HEK293 (cell line): ENCODE data around the gene VAPA.

Experiments used
- CTCF ChIA-PET: fragments of 350-600 bp; formaldehyde crosslinking; extraction: SDS; loops from one replicate; lab custom pipeline; 2021; ENCODE audit warnings: antibody characterized with exemption; lab: Yijun Ruan, JAX
- POLR2A ChIA-PET: fragments of 300-600 bp; formaldehyde crosslinking; extraction: SDS; loops from one replicate; lab custom pipeline; 2020; ENCODE audit warnings: antibody characterized with exemption, inconsistent platforms; lab: Yijun Ruan, JAX
- H3K27ac ChIP-seq: fragments of 200-500 bp; sonication (Bioruptor generic); 2 replicates; pipeline ENCODE4 v1.5.1; 2014; ENCODE audit warnings: low read depth, low read length, control low read depth, inconsistent platforms; ENCODE audit errors: extremely low read depth
- H3K36me3 ChIP-seq, 2 experiments: fragments of 200-500 bp in 1 of 2; sonication (Bioruptor generic) in 1 of 2; 1 replicate in 1 of 2; 2 replicates in 1 of 2; pipeline ENCODE4 v1.5.1; 2014 to 2017; ENCODE audit warnings: inconsistent platforms in 2 of 2, low read length in 2 of 2; ENCODE audit not compliant: control insufficient read depth in 2 of 2, insufficient read depth in 1 of 2
- H3K4me1 ChIP-seq: fragments of 200-500 bp; sonication (Bioruptor generic); 2 replicates; pipeline ENCODE4 v1.5.1; 2014; ENCODE audit warnings: mild to moderate bottlenecking, low read length, inconsistent platforms; ENCODE audit not compliant: control insufficient read depth, insufficient read depth
- H3K4me3 ChIP-seq: 2 replicates; pipeline ENCODE4 v1.5.1; 2011; ENCODE audit warnings: low read depth, mild to moderate bottlenecking, control low read depth, low read length, moderate library complexity
- H3K9me3 ChIP-seq: fragments of 200-500 bp; sonication (Bioruptor generic); 2 replicates; pipeline ENCODE4 v1.5.1; 2014; ENCODE audit warnings: low read depth, low read length, inconsistent platforms; ENCODE audit not compliant: control insufficient read depth, insufficient read depth
- GFI1B ChIP-seq: fragments of 450-650 bp; formaldehyde crosslinking; IDR thresholded peaks from 2 replicates; pipeline ENCODE4 v1.5.1; 2016; ENCODE audit warnings: missing biosample characterization, missing genetic modification characterization
- KLF16 ChIP-seq: fragments of 450-650 bp; formaldehyde crosslinking; IDR thresholded peaks from 2 replicates; pipeline ENCODE4 v1.5.1; 2017; ENCODE audit warnings: missing biosample characterization, missing genetic modification characterization
- KLF17 ChIP-seq: fragments of 450-650 bp; formaldehyde crosslinking; IDR thresholded peaks from 2 replicates; pipeline ENCODE4 v1.5.1; 2016; ENCODE audit warnings: missing biosample characterization, missing genetic modification characterization
- KLF8 ChIP-seq: fragments of 450-650 bp; formaldehyde crosslinking; IDR thresholded peaks from 2 replicates; pipeline ENCODE4 v1.5.1; 2016; ENCODE audit warnings: missing biosample characterization, missing genetic modification characterization
- MEIS1 ChIP-seq: sonication (generic); formaldehyde crosslinking; IDR thresholded peaks from 2 replicates; pipeline ENCODE4 v1.8.1; 2022; ENCODE audit warnings: missing genetic modification reagents, mild to moderate bottlenecking, borderline replicate concordance
- WT1 ChIP-seq: fragments of 450-650 bp; formaldehyde crosslinking; IDR thresholded peaks from 2 replicates; pipeline ENCODE4 v1.5.1; 2016; ENCODE audit warnings: missing biosample characterization, missing genetic modification characterization
- ZBTB17 ChIP-seq: fragments of 450-650 bp; formaldehyde crosslinking; IDR thresholded peaks from 2 replicates; pipeline ENCODE4 v1.5.1; 2016; ENCODE audit warnings: missing biosample characterization, missing genetic modification characterization
- ZBTB7A ChIP-seq: fragments of 450-650 bp; formaldehyde crosslinking; IDR thresholded peaks from 2 replicates; pipeline ENCODE4 v1.5.1; 2016; ENCODE audit warnings: low read depth, missing biosample characterization, missing genetic modification characterization
- ZIC2 ChIP-seq: fragments of 450-650 bp; formaldehyde crosslinking; IDR thresholded peaks from 2 replicates; pipeline ENCODE4 v1.5.1; 2016; ENCODE audit warnings: missing biosample characterization, missing genetic modification characterization
- ZNF302 ChIP-seq: fragments of 450-650 bp; formaldehyde crosslinking; IDR thresholded peaks from 2 replicates; pipeline ENCODE4 v1.5.1; 2016; ENCODE audit warnings: missing biosample characterization, missing genetic modification characterization, low read depth
- ZNF394 ChIP-seq: fragments of 450-650 bp; formaldehyde crosslinking; IDR thresholded peaks from 2 replicates; pipeline ENCODE4 v1.5.1; 2016; ENCODE audit warnings: missing biosample characterization, missing genetic modification characterization, mild to moderate bottlenecking, moderate library complexity, borderline replicate concordance
- ZNF544 ChIP-seq: fragments of 450-650 bp; formaldehyde crosslinking; IDR thresholded peaks from 2 replicates; pipeline ENCODE4 v1.5.0; 2017; ENCODE audit warnings: missing biosample characterization, missing genetic modification characterization
- ZNF558 ChIP-seq: fragments of 450-650 bp; formaldehyde crosslinking; IDR thresholded peaks from 2 replicates; pipeline ENCODE4 v1.5.1; 2016; ENCODE audit warnings: missing biosample characterization, missing genetic modification characterization
- ZNF624 ChIP-seq: fragments of 450-650 bp; formaldehyde crosslinking; IDR thresholded peaks from 2 replicates; pipeline ENCODE4 v1.5.1; 2017; ENCODE audit warnings: missing biosample characterization, missing genetic modification characterization
- ZNF626 ChIP-seq: fragments of 450-650 bp; sonication (Bioruptor Pico); formaldehyde crosslinking; IDR thresholded peaks from 2 replicates; pipeline ENCODE4 v1.5.1; 2018; ENCODE audit warnings: missing biosample characterization, missing genetic modification characterization, inconsistent platforms
- ZNF768 ChIP-seq: fragments of 450-650 bp; formaldehyde crosslinking; IDR thresholded peaks from 2 replicates; pipeline ENCODE4 v1.5.1; 2018; ENCODE audit warnings: missing biosample characterization, mild to moderate bottlenecking, missing genetic modification characterization
- TF ChIP-seq, protein P1 (sequence below): fragments of 450-650 bp; formaldehyde crosslinking; IDR thresholded peaks from 2 replicates; pipeline ENCODE4 v1.5.1; 2016; ENCODE audit warnings: missing biosample characterization, missing genetic modification characterization, low read depth
- TF ChIP-seq, protein P2 (sequence below): fragments of 450-650 bp; formaldehyde crosslinking; IDR thresholded peaks from 2 replicates; pipeline ENCODE4 v1.5.1; 2017; ENCODE audit warnings: missing biosample characterization, missing genetic modification characterization

The VAPA gene

GRCh38 chr18:9934274-9934673 lies 20.5 kb downstream of the VAPA start:
- Histone ChIP-seq H3K9me3 (no peaks in the 10 kb centered on the region), H3K4me1 (peaks cover 2% of the 10 kb centered on the region), H3K4me3 (no peak overlapping the region), H3K27ac (no peak overlapping the region), H3K36me3 (peaks cover 35 to 36% of the 10 kb centered on the region in 2 experiments)
- TF ChIP-seq, protein P1, sequence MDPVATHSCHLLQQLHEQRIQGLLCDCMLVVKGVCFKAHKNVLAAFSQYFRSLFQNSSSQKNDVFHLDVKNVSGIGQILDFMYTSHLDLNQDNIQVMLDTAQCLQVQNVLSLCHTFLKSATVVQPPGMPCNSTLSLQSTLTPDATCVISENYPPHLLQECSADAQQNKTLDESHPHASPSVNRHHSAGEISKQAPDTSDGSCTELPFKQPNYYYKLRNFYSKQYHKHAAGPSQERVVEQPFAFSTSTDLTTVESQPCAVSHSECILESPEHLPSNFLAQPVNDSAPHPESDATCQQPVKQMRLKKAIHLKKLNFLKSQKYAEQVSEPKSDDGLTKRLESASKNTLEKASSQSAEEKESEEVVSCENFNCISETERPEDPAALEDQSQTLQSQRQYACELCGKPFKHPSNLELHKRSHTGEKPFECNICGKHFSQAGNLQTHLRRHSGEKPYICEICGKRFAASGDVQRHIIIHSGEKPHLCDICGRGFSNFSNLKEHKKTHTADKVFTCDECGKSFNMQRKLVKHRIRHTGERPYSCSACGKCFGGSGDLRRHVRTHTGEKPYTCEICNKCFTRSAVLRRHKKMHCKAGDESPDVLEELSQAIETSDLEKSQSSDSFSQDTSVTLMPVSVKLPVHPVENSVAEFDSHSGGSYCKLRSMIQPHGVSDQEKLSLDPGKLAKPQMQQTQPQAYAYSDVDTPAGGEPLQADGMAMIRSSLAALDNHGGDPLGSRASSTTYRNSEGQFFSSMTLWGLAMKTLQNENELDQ (tag by site-specific recombination), result no peak
- TF ChIP-seq KLF17 (tag by site-specific recombination), result no peak
- no peak for TF ChIP-seq ZNF394 (tag by site-specific recombination)
- no peak for TF ChIP-seq ZNF624 (tag by site-specific recombination)
- no peak for TF ChIP-seq ZNF558 (tag by site-specific recombination)
- TF ChIP-seq ZIC2 (tag by site-specific recombination), result no peak
- ChIA-PET CTCF (interaction anchor here (0.9 to 1.1 kb wide), 2 partner anchors 17 to 359 kb away, joined by 4 to 8 read pairs; no protein-coding TSS in a partner anchor), POLR2A (no interaction called here)

- Histone ChIP-seq H3K36me3 (peaks cover 32 to 52% of the 10 kb centered on the region in 2 experiments), H3K4me1 (no peaks in the 10 kb centered on the region), H3K4me3 (no peak overlapping the region), H3K9me3 (no peaks in the 10 kb centered on the region), H3K27ac (no peak overlapping the region)
- ChIA-PET POLR2A (no interaction called here), CTCF (interaction anchor here (0.6 kb wide), 1 partner anchor 375 kb away, joined by 3 read pairs; no protein-coding TSS in a partner anchor)
- TF ChIP-seq, protein P2, sequence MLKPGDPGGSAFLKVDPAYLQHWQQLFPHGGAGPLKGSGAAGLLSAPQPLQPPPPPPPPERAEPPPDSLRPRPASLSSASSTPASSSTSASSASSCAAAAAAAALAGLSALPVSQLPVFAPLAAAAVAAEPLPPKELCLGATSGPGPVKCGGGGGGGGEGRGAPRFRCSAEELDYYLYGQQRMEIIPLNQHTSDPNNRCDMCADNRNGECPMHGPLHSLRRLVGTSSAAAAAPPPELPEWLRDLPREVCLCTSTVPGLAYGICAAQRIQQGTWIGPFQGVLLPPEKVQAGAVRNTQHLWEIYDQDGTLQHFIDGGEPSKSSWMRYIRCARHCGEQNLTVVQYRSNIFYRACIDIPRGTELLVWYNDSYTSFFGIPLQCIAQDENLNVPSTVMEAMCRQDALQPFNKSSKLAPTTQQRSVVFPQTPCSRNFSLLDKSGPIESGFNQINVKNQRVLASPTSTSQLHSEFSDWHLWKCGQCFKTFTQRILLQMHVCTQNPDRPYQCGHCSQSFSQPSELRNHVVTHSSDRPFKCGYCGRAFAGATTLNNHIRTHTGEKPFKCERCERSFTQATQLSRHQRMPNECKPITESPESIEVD (tag by site-specific recombination), result 0 out of 2 replicates have a peak, but pooled peaks have one; percentile 9
- no peak for TF ChIP-seq ZBTB17 (tag by site-specific recombination)
These were observed 27.3 kb downstream of the VAPA start for GRCh38 chr18:9941103-9941502.

GRCh38 chr18:9941660-9942059 lies 27.8 kb downstream of the VAPA start:
- H3K4me3 ChIP-seq, result no peak overlapping the region
- H3K4me1 ChIP-seq, result no peaks in the 10 kb centered on the region
- TF ChIP-seq KLF16 (tag by site-specific recombination), result no peak
- TF ChIP-seq ZNF768 (tag by site-specific recombination), result no peak
- no peak for TF ChIP-seq GFI1B
- no peak for TF ChIP-seq ZNF302 (tag by site-specific recombination)
- no peak for TF ChIP-seq KLF8 (tag by site-specific recombination)
- no peak for TF ChIP-seq ZNF544 (tag by site-specific recombination)
- TF ChIP-seq ZNF626 (tag by site-specific recombination), result no peak
- no peak for TF ChIP-seq ZBTB7A (tag by site-specific recombination)
- no peak for TF ChIP-seq WT1 (tag by site-specific recombination)
- TF ChIP-seq MEIS1 (CRISPR knock-in tag), result no peak
- no peaks in the 10 kb centered on the region for H3K9me3 ChIP-seq
- ChIA-PET POLR2A (interaction anchor here (1.2 kb wide), 1 partner anchor 28 kb away, joined by 3 read pairs; the partner anchor contains the start of gene VAPA), CTCF (interaction anchor here (0.7 to 1.3 kb wide), 2 partner anchors 9 to 370 kb away, joined by 3 to 11 read pairs; no protein-coding TSS in a partner anchor)
- H3K27ac ChIP-seq, result no peak overlapping the region
- peaks cover 32 to 52% of the 10 kb centered on the region in 2 experiments for H3K36me3 ChIP-seq
